ENCODE measurements around the gene ZFYVE16. TPM values are rescaled to one million over a fixed set of nuclear protein-coding genes. Genes with fewer than 3 reads are reported as not detected.

ZFYVE16 gene
- 65.4 TPM for total RNA-seq
- long read RNA-seq, full-length matches to known transcripts = 13 of 29 reads
- long read RNA-seq, partial matches to known transcripts = 6 of 29 reads
- long read RNA-seq, other reads (novel, unspliced or antisense) = 10 of 29 reads

DNA sequence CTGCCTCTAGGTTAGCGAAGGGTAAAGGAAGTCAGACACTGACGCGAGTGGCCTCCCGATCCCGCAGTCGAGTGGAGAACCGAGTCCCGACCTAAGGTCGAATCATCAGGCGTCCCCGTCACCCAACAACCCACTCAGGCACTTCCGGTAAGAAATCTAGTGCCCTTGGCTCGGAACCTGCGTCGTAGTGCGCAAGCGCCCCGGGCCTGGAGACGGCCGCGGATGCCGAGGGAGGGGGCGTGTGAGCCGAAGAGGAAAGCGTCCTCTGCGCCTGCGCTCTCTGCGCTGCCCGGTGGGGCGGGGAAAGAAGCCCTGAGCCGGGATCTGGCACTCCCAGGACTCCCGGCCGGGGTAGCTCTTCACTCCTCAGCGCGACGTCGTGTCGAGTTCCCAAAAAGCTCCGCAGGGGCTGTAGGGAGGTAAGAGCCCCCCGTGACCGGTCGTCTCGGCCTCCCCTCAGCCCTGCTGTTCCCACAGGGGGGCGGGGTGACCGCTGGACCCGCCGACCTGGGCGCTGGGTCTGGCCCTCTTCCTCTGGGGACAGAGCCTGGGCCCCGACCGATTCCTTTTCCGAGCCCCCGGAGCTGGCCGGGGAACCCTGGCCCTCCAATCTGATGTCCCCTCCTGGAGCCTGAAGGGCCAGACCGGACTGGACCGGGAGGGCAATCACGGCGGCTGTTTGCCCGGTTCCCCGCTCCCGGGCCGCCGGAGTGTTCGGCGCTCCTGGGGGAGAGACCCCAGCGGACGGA is at the start of gene ZFYVE16:
TSS of gene ZFYVE16 (plus strand) at position 330 of the 749 bp plus-strand sequence. CDS start 26,084 bp downstream, outside the sequence.
- DNase-seq = peak; percentile 99
- Histone ChIP-seq H3K9me3 (no peaks in the 10 kb centered on the region), H3K27ac (peak within 1 kb of the TSS; percentile 97), H3K4me1 (peaks cover 29% of the 10 kb centered on the region), H3K36me3 (no peaks in the 10 kb centered on the region), H3K4me3 (peak within 1 kb of the TSS; percentile 90), H3K27me3 (ENCODE audit: low read depth) (no peaks in the 10 kb centered on the region)
- intact Hi-C loops (cut with DNase I) = no loop called here
- peak; percentile 98 to 99 for ATAC-seq
- TF ChIP-seq CTCF (IDR thresholded peaks at IDR 0.05) = peak; percentile 46

DNA sequence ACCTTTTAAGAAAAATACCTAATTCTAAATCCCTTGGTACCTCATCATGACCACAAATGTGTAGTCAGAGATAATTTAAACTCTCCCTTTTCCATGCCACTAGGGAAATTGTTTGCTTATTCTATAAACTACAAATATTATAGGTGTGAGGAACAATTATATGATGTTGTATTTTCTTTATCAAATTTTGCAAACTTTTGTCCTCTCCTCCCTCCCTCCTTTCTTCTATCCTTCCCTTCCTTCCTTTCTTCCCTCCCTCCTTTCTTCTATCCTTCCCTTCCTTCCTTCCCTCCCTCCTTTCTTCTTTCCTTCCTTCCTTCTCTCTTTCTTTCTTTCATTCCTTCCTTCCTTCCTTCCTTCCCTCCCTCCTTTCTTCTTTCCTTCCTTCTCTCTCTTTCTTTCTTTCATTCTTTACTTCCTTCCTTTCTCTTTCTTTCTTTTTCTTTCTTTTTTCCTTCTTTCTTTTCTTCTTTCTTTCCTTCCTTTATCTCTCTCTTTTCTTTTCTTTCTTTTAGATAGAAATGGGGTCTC is 46.9 kb upstream of the ZFYVE16 start:
- no peak overlapping the region for H3K4me3 ChIP-seq
- TF ChIP-seq CTCF (IDR thresholded peaks at IDR 0.05) = no peak
- no peaks in the 10 kb centered on the region for H3K9me3 ChIP-seq
- ATAC-seq (no peak), DNase-seq (no peak)
- H3K36me3 ChIP-seq = no peaks in the 10 kb centered on the region
- intact Hi-C loops (cut with DNase I) = no loop called here
- no peaks in the 10 kb centered on the region for H3K4me1 ChIP-seq
- H3K27me3 ChIP-seq (ENCODE audit: low read depth) = no peaks in the 10 kb centered on the region
- no peak overlapping the region for H3K27ac ChIP-seq

DNA sequence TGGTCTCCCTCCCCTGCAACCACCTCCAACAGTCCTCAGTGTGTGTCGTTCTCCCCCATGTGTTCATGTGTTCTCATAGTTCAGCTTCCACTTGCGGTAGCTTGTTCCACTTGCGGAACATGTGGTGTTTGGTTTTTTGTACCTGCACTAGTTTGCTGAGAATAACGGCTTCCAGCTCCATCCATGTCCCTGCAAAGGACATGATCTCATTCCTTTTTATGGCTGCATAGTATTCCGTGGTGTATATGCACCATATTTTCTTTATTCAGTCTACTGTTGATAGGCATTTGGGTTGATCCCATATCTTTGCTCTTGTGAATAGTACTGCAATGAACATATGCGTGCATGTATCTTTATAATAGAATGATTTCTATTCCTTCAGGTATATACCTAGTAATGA is 43.0 kb upstream of the ZFYVE16 start:
- no peaks in the 10 kb centered on the region for H3K36me3 ChIP-seq
- H3K9me3 ChIP-seq = no peaks in the 10 kb centered on the region
- ATAC-seq (no peak), DNase-seq (no peak)
- H3K27ac ChIP-seq = no peak overlapping the region
- no peak for TF ChIP-seq CTCF (IDR thresholded peaks at IDR 0.05)
- H3K27me3 ChIP-seq (ENCODE audit: low read depth) = no peaks in the 10 kb centered on the region
- no peaks in the 10 kb centered on the region for H3K4me1 ChIP-seq
- no peak overlapping the region for H3K4me3 ChIP-seq
- intact Hi-C loops (cut with DNase I) = no loop called here

GRCh38 chr5:80368661-80369480 is 39.0 kb upstream of the ZFYVE16 start:
- H3K4me3 ChIP-seq = no peak overlapping the region
- no peaks in the 10 kb centered on the region for H3K27me3 ChIP-seq (ENCODE audit: low read depth)
- TF ChIP-seq CTCF (IDR thresholded peaks at IDR 0.05) = no peak
- intact Hi-C loops (cut with DNase I) = no loop called here
- ATAC-seq (no peak), DNase-seq (no peak)
- H3K36me3 ChIP-seq = no peaks in the 10 kb centered on the region
- no peaks in the 10 kb centered on the region for H3K4me1 ChIP-seq
- H3K9me3 ChIP-seq = no peaks in the 10 kb centered on the region
- H3K27ac ChIP-seq = no peak overlapping the region

DNA sequence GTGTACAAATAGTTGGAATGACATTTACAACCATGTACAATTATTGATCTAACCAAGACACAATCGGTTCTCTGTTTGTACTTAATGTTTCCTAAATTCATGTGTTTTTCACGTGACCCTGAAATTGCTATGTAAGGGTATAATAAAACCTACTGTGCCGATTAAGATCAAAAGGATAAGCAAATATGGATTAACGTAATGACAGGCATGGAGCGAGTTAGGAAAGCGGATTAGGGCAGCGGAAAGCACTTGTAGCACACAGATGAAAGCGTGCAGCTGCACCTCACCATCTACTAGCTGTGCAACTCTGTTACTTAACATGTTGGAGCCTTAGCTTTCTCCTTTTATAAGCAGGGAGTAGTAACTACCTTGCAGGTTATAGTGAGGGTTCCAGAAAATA is 38.3 kb upstream of the ZFYVE16 start:
- Histone ChIP-seq H3K27ac (no peak overlapping the region), H3K4me1 (no peaks in the 10 kb centered on the region), H3K27me3 (ENCODE audit: low read depth) (no peaks in the 10 kb centered on the region), H3K9me3 (no peaks in the 10 kb centered on the region), H3K4me3 (no peak overlapping the region), H3K36me3 (no peaks in the 10 kb centered on the region)
- no peak for TF ChIP-seq CTCF (IDR thresholded peaks at IDR 0.05)
- intact Hi-C loops (cut with DNase I) = no loop called here
- no peak for ATAC-seq
- no peak for DNase-seq
